Measurements from ENCODE around the gene TARM1.

DNA sequence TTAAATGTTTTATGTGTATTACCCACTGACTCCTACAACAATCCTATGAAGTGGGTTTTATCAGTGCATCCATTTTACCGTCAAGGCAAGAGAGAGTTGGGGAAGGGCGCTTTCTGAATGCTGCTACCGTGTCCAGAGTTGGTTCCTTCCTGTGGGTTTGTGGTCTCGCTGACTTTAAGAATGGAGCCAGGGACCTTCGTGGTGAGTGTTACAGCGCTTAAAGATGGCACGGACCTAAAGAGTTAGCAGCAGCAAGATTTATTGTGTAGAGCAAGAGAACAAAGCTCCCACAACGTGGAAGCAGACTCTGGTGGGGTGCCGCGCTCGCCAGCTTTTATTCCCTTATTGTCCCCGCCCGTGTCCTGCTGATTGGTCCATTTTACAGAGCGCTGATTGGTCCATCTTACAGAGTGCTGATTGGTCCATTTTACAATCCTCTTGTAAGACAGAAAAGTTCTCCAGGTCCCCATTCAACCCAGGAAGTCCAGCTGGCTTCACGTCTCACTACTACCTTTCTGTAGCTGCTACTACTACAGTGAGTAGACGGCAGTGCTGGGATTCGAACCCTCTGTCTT lies 13.3 kb upstream of the TARM1 start:
- TF ChIP-seq YY1 (IDR thresholded peaks at IDR 0.05; ENCODE audit: insufficient read depth, insufficient read length) (no peak), SUZ12 (IDR thresholded peaks at IDR 0.05; ENCODE audit: extremely low read depth, insufficient read depth, insufficient read length) (no peak)

Measured in NT2/D1 (cell line).